GM23338 (cell line): ENCODE data around the gene EHD1. TPM values are rescaled to one million over a fixed set of nuclear protein-coding genes. Genes with fewer than 3 reads are reported as not detected.

ENCODE experiments used
- ATAC-seq: fragments of 200-7000 bp; cut with Tn5 transposase; 3 replicates; pipeline ENCODE4 v1.9.1; 2020
- DNase-seq: peaks from one replicate; pipeline ENCODE4 v3.0.0-alpha.2; 2015; ENCODE audit warnings: low spot score
- H2AFZ ChIP-seq: fragments of 200-600 bp; sonication (generic); 2 replicates; pipeline ENCODE4 v1.8.0; 2016; ENCODE audit warnings: antibody characterized with exemption, mild to moderate bottlenecking, moderate library complexity
- H3F3A ChIP-seq: fragments of 200-600 bp; sonication (generic); replicated peaks from 2 replicates; pipeline ENCODE4 v1.8.0; 2017; ENCODE audit warnings: antibody characterized with exemption, mixed run types, low read depth
- H3K27ac ChIP-seq: fragments of 200-600 bp; sonication (generic); 2 replicates; pipeline ENCODE4 v1.6.1; 2016; ENCODE audit warnings: low read depth
- H3K27me3 ChIP-seq: fragments of 200-600 bp; sonication (generic); 2 replicates; pipeline ENCODE4 v1.8.0; 2016; ENCODE audit warnings: mild to moderate bottlenecking, mixed run types, moderate library complexity; ENCODE audit not compliant: insufficient read depth
- H3K36me3 ChIP-seq: fragments of 200-600 bp; sonication (generic); 2 replicates; pipeline ENCODE4 v1.8.0; 2016; ENCODE audit warnings: mild to moderate bottlenecking; ENCODE audit not compliant: insufficient read depth
- H3K4me1 ChIP-seq: fragments of 200-600 bp; sonication (generic); 2 replicates; pipeline ENCODE4 v1.8.0; 2016; ENCODE audit warnings: mild to moderate bottlenecking, moderate library complexity; ENCODE audit not compliant: insufficient read depth
- H3K4me2 ChIP-seq: fragments of 200-600 bp; sonication (generic); 2 replicates; pipeline ENCODE4 v1.7.1; 2017; ENCODE audit warnings: mixed run types
- H3K4me3 ChIP-seq: fragments of 200-600 bp; sonication (generic); 2 replicates; pipeline ENCODE4 v1.6.1; 2016; ENCODE audit warnings: mixed run types
- H3K79me2 ChIP-seq: fragments of 200-600 bp; sonication (generic); replicated peaks from 2 replicates; pipeline ENCODE4 v1.8.0; 2017; ENCODE audit warnings: mild to moderate bottlenecking; ENCODE audit not compliant: insufficient read depth
- H3K9me2 ChIP-seq: fragments of 200-600 bp; sonication (generic); 2 replicates; pipeline ENCODE4 v1.8.0; 2017; ENCODE audit not compliant: insufficient read depth
- H4K20me1 ChIP-seq: fragments of 200-600 bp; sonication (generic); replicated peaks from 2 replicates; pipeline ENCODE4 v1.8.0; 2017; ENCODE audit warnings: mild to moderate bottlenecking; ENCODE audit not compliant: insufficient read depth
- H3K27ac Mint-ChIP-seq: 2 replicates; pipeline ENCODE4 v1.8.0; 2020; ENCODE audit warnings: inconsistent platforms, mild to moderate bottlenecking, moderate library complexity, mixed read lengths
- H3K27me3 Mint-ChIP-seq: 3 replicates; pipeline ENCODE4 v1.8.0; 2022; ENCODE audit warnings: low read depth, mild to moderate bottlenecking, moderate library complexity, mixed read lengths, inconsistent platforms; ENCODE audit not compliant: insufficient read depth, poor library complexity
- H3K36me3 Mint-ChIP-seq: 3 replicates; pipeline ENCODE4 v1.8.0; 2021; ENCODE audit warnings: low read depth, mild to moderate bottlenecking, inconsistent platforms, moderate library complexity, mixed read lengths
- H3K4me1 Mint-ChIP-seq: 3 replicates; pipeline ENCODE4 v1.8.0; 2020; ENCODE audit warnings: mild to moderate bottlenecking, inconsistent platforms, mixed read lengths
- H3K4me3 Mint-ChIP-seq: 3 replicates; pipeline ENCODE4 v1.8.0; 2021; ENCODE audit warnings: moderate library complexity, mild to moderate bottlenecking, inconsistent platforms, mixed read lengths
- H3K9me3 Mint-ChIP-seq: 3 replicates; pipeline ENCODE4 v1.8.0; 2020; ENCODE audit warnings: moderate library complexity, mild to moderate bottlenecking, inconsistent platforms, mixed read lengths
- CREB1 ChIP-seq: fragments of 250-450 bp; sonication (Bioruptor Pico); IDR thresholded peaks from 2 replicates; pipeline ENCODE4 v1.5.0; 2020; ENCODE audit warnings: low read depth, mild to moderate bottlenecking, moderate library complexity
- CTCF ChIP-seq, 2 experiments: fragments of 200-600 bp in 1 of 2; sonication (generic) in 1 of 2; conservative IDR thresholded peaks; 2 replicates each; pipeline versions ENCODE4 v1.5.1 to v1.6.1; 2016 to 2017; ENCODE audit warnings: antibody characterized with exemption in 2 of 2, low read depth in 2 of 2, mild to moderate bottlenecking in 2 of 2, moderate library complexity in 1 of 2
- ETS1 ChIP-seq: IDR thresholded peaks from 2 replicates; pipeline ENCODE4 v1.6.1; 2016; ENCODE audit warnings: antibody characterized with exemption
- EZH2 ChIP-seq: fragments of 200-600 bp; sonication (generic); IDR thresholded peaks from one replicate; pipeline ENCODE4 v1.8.0; 2017; ENCODE audit warnings: antibody characterized with exemption, mild to moderate bottlenecking, low read depth; ENCODE audit not compliant: unreplicated experiment
- EZH2phosphoT487 ChIP-seq: fragments of 200-600 bp; sonication (generic); IDR thresholded peaks from one replicate; pipeline ENCODE4 v1.8.1; 2018; ENCODE audit warnings: antibody characterized with exemption; ENCODE audit not compliant: unreplicated experiment
- JUNB ChIP-seq: IDR thresholded peaks from one replicate; pipeline ENCODE4 v1.6.1; 2016; ENCODE audit warnings: antibody characterized with exemption; ENCODE audit not compliant: unreplicated experiment
- NANOG ChIP-seq: IDR thresholded peaks from 2 replicates; pipeline ENCODE4 v1.6.1; 2016; ENCODE audit warnings: antibody characterized with exemption, borderline replicate concordance
- POLR2AphosphoS5 ChIP-seq: IDR thresholded peaks from 2 replicates; pipeline ENCODE4 v1.6.1; 2016; ENCODE audit warnings: antibody characterized with exemption, low read depth
- REST ChIP-seq: IDR thresholded peaks from one replicate; pipeline ENCODE4 v1.6.1; 2018; ENCODE audit warnings: antibody characterized with exemption; ENCODE audit not compliant: unreplicated experiment
- STAT1 ChIP-seq: IDR thresholded peaks from one replicate; pipeline ENCODE4 v1.6.1; 2016; ENCODE audit warnings: antibody characterized with exemption; ENCODE audit not compliant: unreplicated experiment
- ZNF114 ChIP-seq: fragments of 250-450 bp; sonication (Bioruptor Pico); IDR thresholded peaks from 2 replicates; pipeline ENCODE4 v1.5.0; 2020; ENCODE audit warnings: mild to moderate bottlenecking, moderate library complexity
- ZNF331 ChIP-seq: fragments of 250-450 bp; sonication (Bioruptor Pico); IDR thresholded peaks from 2 replicates; pipeline ENCODE4 v1.5.0; 2020; ENCODE audit warnings: low read depth, mild to moderate bottlenecking, moderate library complexity
- ZNF462 ChIP-seq: fragments of 250-450 bp; sonication (Bioruptor Pico); IDR thresholded peaks from 2 replicates; pipeline ENCODE4 v1.5.0; 2020; ENCODE audit warnings: mild to moderate bottlenecking, moderate library complexity
- polyA plus RNA-seq: library from polyadenylated mRNA; unstranded; fragments of >200 nt; fragmentation: Nextera tagmentation; extraction: Ambion mirVana; gene quantifications from 2 replicates; pipeline ENCODE4 v1.2.1, GENCODE V29; 2016
- total RNA-seq: library from RNA; depleted of rRNA; stranded (reverse); fragments of >200 nt; shearing (Covaris generic); gene quantifications from 2 replicates; pipeline ENCODE4 v1.2.3, GENCODE V29; 2014

EHD1 gene
- total and polyA plus RNA-seq, 2 experiments from 2014 or later: 16.7 to 69.7 TPM

- Histone ChIP-seq H3K4me2 (no peak overlapping the region), H3K79me2 (no peaks in the 10 kb centered on the region), H3K9me2 (no peaks in the 10 kb centered on the region), H3K4me3 (no peak overlapping the region), H3K27me3 (no peaks in the 10 kb centered on the region), H3K4me1 (no peaks in the 10 kb centered on the region), H3K27ac (no peak overlapping the region), H3K36me3 (no peaks in the 10 kb centered on the region), H3F3A (no peaks in the 10 kb centered on the region), H2AFZ (no peak overlapping the region), H4K20me1 (no peaks in the 10 kb centered on the region)
- ATAC-seq (no peak), DNase-seq (no peak)
- no peaks in the 10 kb centered on the region for H3K9me3 Mint-ChIP-seq
- no peak overlapping the region for H3K4me3 Mint-ChIP-seq
- H3K27me3 Mint-ChIP-seq: peaks cover 18% of the 10 kb centered on the region
- no peaks in the 10 kb centered on the region for H3K36me3 Mint-ChIP-seq
- TF ChIP-seq STAT1 (no peak), EZH2 (no peak), ZNF462 (CRISPR knock-in tag) (no peak), EZH2phosphoT487 (no peak), CREB1 (no peak), NANOG (no peak), POLR2AphosphoS5 (no peak), ZNF114 (CRISPR knock-in tag) (no peak), REST (no peak), ETS1 (no peak), ZNF331 (CRISPR knock-in tag) (no peak), JUNB (no peak), CTCF (conservative IDR thresholded peaks at IDR 0.05; ENCODE audit: low read depth in 2 of 2) (no peak)
- H3K4me1 Mint-ChIP-seq: peaks cover 5% of the 10 kb centered on the region; the same call in 2 of the 3 replicates
- H3K27ac Mint-ChIP-seq: no peak overlapping the region
Measured at GRCh38 chr11:64898076-64898445, 19.6 kb upstream of the EHD1 start.
